HCT116 (cell line): Measurements from ENCODE around the gene SLC24A5. TPM values are rescaled to one million over a fixed set of nuclear protein-coding genes. Genes with fewer than 3 reads are reported as not detected.

Experiments
- ATAC-seq: fragments of 200-7000 bp; cut with Tn5 transposase; 2 replicates; pipeline ENCODE4 v1.9.1; 2020; ENCODE audit warnings: mild to moderate bottlenecking, moderate library complexity
- BruUV-seq: library from RNA; stranded (reverse); fragments of 400-500 nt; replicated peaks from 2 replicates; lab custom pipeline; 2021; lab: Mats Ljungman, UMichigan
- CTCF ChIA-PET: fragments of 300-600 bp; sonication (Branson Sonifier 250); formaldehyde crosslinking; loops from one replicate; lab custom pipeline; 2021; ENCODE audit warnings: antibody characterized with exemption; lab: Charles Lee
- POLR2A ChIA-PET: fragments of 300-600, 350-600 bp; sonication (Branson Sonifier 250); formaldehyde crosslinking; loops from one replicate; lab custom pipeline; 2021; ENCODE audit warnings: antibody characterized with exemption; lab: Charles Lee
- RAD21 ChIA-PET, 2 experiments: fragments of 300-600 bp; sonication (Branson Sonifier 250); formaldehyde crosslinking; loops; one replicate each; lab custom pipeline; 2023; ENCODE audit warnings: low total read pairs in 2 of 2; ENCODE audit not compliant: uncharacterized antibody in 2 of 2, unreplicated experiment in 2 of 2, low non-redundant PET in 1 of 2; lab: Charles Lee
- DNase-seq: peaks from one replicate; pipeline ENCODE4 v3.0.0-alpha.2; 2010; ENCODE audit warnings: low read depth, low spot score
- H2AFZ ChIP-seq: fragments of 200-600 bp; shearing (Covaris generic), sonication (generic); 2 replicates; pipeline ENCODE4 v1.6.1; 2017; ENCODE audit warnings: low read depth, mixed run types, mixed read lengths, antibody characterized with exemption, low read length; ENCODE audit not compliant: poor library complexity, severe bottlenecking
- H3K27ac ChIP-seq: 2 replicates; pipeline ENCODE4 v1.5.1; 2012; ENCODE audit warnings: low read depth, low read length
- H3K27me3 ChIP-seq: fragments of 200-600 bp; sonication (generic); 2 replicates; pipeline ENCODE4 v1.6.1; 2016; ENCODE audit warnings: mixed run types, low read length, mixed read lengths; ENCODE audit not compliant: insufficient read depth
- H3K36me3 ChIP-seq, 2 experiments: fragments of 200-500 bp in 1 of 2; fragments of 200-600 bp in 1 of 2; sonication (Bioruptor generic) in 1 of 2; sonication (generic) in 1 of 2; 2 replicates each; pipeline versions ENCODE4 v1.5.1 to v1.6.1; 2014 to 2016; ENCODE audit warnings: low read length in 2 of 2, inconsistent platforms in 1 of 2, mixed read lengths in 1 of 2, mixed run types in 1 of 2; ENCODE audit not compliant: insufficient read depth in 2 of 2, control insufficient read depth in 1 of 2
- H3K4me1 ChIP-seq, 2 experiments: fragments of 200-600 bp in 1 of 2; sonication (generic) in 1 of 2; 2 replicates each; pipeline versions ENCODE4 v1.5.1 to v1.6.1; 2012 to 2017; ENCODE audit warnings: low read length in 2 of 2, inconsistent platforms in 1 of 2, mild to moderate bottlenecking in 1 of 2, mixed read lengths in 1 of 2, mixed run types in 1 of 2, moderate library complexity in 1 of 2; ENCODE audit not compliant: insufficient read depth in 2 of 2, control insufficient read depth in 1 of 2
- H3K4me2 ChIP-seq: fragments of 200-600 bp; sonication (generic); 2 replicates; pipeline ENCODE4 v1.6.1; 2017; ENCODE audit warnings: mixed run types, low read length, mixed read lengths
- H3K4me3 ChIP-seq, 2 experiments: fragments of 200-600 bp in 1 of 2; sonication (generic) in 1 of 2; replicated peaks in 1 of 2; 2 replicates each; pipeline ENCODE4 v1.5.1; 2011 to 2016; ENCODE audit warnings: low read length in 2 of 2, control low read depth in 1 of 2, low read depth in 1 of 2, mild to moderate bottlenecking in 1 of 2, mixed read lengths in 1 of 2, mixed run types in 1 of 2
- H3K79me2 ChIP-seq: fragments of 200-600 bp; sonication (generic); 2 replicates; pipeline ENCODE4 v1.6.1; 2017; ENCODE audit warnings: mild to moderate bottlenecking, mixed run types, low read length, moderate library complexity, mixed read lengths; ENCODE audit not compliant: insufficient read depth
- H3K9ac ChIP-seq: fragments of 200-600 bp; sonication (generic); 2 replicates; pipeline ENCODE4 v1.6.1; 2016; ENCODE audit warnings: low read length, mixed read lengths
- H3K9me2 ChIP-seq: fragments of 200-600 bp; sonication (generic), shearing (Covaris generic); 2 replicates; pipeline ENCODE4 v1.6.1; 2017; ENCODE audit warnings: mixed run types, mild to moderate bottlenecking, moderate library complexity; ENCODE audit not compliant: insufficient read depth
- H3K9me3 ChIP-seq, 2 experiments: fragments of 200-500 bp in 1 of 2; fragments of 200-600 bp in 1 of 2; sonication (Bioruptor generic) in 1 of 2; sonication (generic) in 1 of 2; 2 replicates each; pipeline ENCODE4 v1.6.1; 2014 to 2017; ENCODE audit warnings: low read length in 2 of 2, mixed read lengths in 2 of 2, inconsistent platforms in 1 of 2, low read depth in 1 of 2, mild to moderate bottlenecking in 1 of 2, mixed run types in 1 of 2, moderate library complexity in 1 of 2; ENCODE audit not compliant: control insufficient read depth in 1 of 2, insufficient read depth in 1 of 2
- H4K20me1 ChIP-seq: fragments of 200-600 bp; sonication (generic), shearing (Covaris generic); 2 replicates; pipeline ENCODE4 v1.6.1; 2017; ENCODE audit warnings: mixed run types, mild to moderate bottlenecking, moderate library complexity; ENCODE audit not compliant: insufficient read depth
- EGR1 ChIP-seq: IDR thresholded peaks from 2 replicates; pipeline ENCODE4 v1.6.1; 2012; ENCODE audit warnings: low read depth
- ELF1 ChIP-seq: IDR thresholded peaks from 2 replicates; pipeline ENCODE4 v1.6.1; 2012; ENCODE audit warnings: low read depth, borderline replicate concordance
- FOSL1 ChIP-seq: IDR thresholded peaks from 2 replicates; pipeline ENCODE4 v1.6.1; 2012; ENCODE audit warnings: low read depth
- JUND ChIP-seq: IDR thresholded peaks from 2 replicates; pipeline ENCODE4 v1.6.1; 2012
- MAX ChIP-seq: IDR thresholded peaks from 2 replicates; pipeline ENCODE4 v1.6.1; 2012
- POLR2AphosphoS5 ChIP-seq: IDR thresholded peaks from 2 replicates; pipeline ENCODE4 v1.6.1; 2011; ENCODE audit warnings: mild to moderate bottlenecking, low read depth, low read length, moderate library complexity
- SIN3A ChIP-seq: IDR thresholded peaks from 2 replicates; pipeline ENCODE4 v1.6.1; 2012; ENCODE audit warnings: low read depth
- SP1 ChIP-seq: IDR thresholded peaks from 2 replicates; pipeline ENCODE4 v1.6.1; 2012; ENCODE audit warnings: low read depth
- SRF ChIP-seq: IDR thresholded peaks from 2 replicates; pipeline ENCODE4 v1.6.1; 2012; ENCODE audit warnings: low read depth
- ZFX ChIP-seq: fragments of 450-650 bp; IDR thresholded peaks from 2 replicates; pipeline ENCODE4 v1.6.1; 2017
- ZNF274 ChIP-seq: fragments of 200-500 bp; sonication (Bioruptor generic); IDR thresholded peaks from 2 replicates; pipeline ENCODE4 v1.6.1; 2014; ENCODE audit warnings: mild to moderate bottlenecking, low read depth, low read length, inconsistent platforms
- intact Hi-C: fragments of 100-400 bp; cut with micrococcal nuclease; formaldehyde crosslinking; loops from 2 replicates; pipeline ENCODE4 v1.10.0; 2022
- total RNA-seq: library from RNA; stranded (reverse); gene quantifications from one replicate; pipeline ENCODE4 v1.2.1, GENCODE V29; 2021; ENCODE audit not compliant: unreplicated experiment
- TF ChIP-seq, protein P1 (sequence below), 3 experiments: fragments of 200-600 bp in 1 of 3; sonication (generic) in 1 of 3; IDR thresholded peaks in 2 of 3; conservative IDR thresholded peaks in 1 of 3; 2 replicates each; pipeline ENCODE4 v1.5.1; 2012 to 2017; ENCODE audit warnings: low read depth in 2 of 3, low read length in 2 of 3, antibody characterized with exemption in 1 of 3, borderline replicate concordance in 1 of 3, control low read depth in 1 of 3, mild to moderate bottlenecking in 1 of 3, mixed read lengths in 1 of 3, mixed run types in 1 of 3, moderate library complexity in 1 of 3; ENCODE audit not compliant: insufficient read depth in 1 of 3
- TF ChIP-seq, protein P2 (sequence below): IDR thresholded peaks from 2 replicates; pipeline ENCODE4 v1.6.1; 2011; ENCODE audit warnings: mild to moderate bottlenecking, low read length, moderate library complexity; ENCODE audit not compliant: insufficient replicate concordance; ENCODE audit errors: extremely low read depth

The SLC24A5 gene
- total RNA-seq, 1 experiment from 2014 or later: not detected

GRCh38 chr15:48144889-48145288 lies 24.1 kb downstream of the SLC24A5 start (continued):
- TF ChIP-seq, protein P1, sequence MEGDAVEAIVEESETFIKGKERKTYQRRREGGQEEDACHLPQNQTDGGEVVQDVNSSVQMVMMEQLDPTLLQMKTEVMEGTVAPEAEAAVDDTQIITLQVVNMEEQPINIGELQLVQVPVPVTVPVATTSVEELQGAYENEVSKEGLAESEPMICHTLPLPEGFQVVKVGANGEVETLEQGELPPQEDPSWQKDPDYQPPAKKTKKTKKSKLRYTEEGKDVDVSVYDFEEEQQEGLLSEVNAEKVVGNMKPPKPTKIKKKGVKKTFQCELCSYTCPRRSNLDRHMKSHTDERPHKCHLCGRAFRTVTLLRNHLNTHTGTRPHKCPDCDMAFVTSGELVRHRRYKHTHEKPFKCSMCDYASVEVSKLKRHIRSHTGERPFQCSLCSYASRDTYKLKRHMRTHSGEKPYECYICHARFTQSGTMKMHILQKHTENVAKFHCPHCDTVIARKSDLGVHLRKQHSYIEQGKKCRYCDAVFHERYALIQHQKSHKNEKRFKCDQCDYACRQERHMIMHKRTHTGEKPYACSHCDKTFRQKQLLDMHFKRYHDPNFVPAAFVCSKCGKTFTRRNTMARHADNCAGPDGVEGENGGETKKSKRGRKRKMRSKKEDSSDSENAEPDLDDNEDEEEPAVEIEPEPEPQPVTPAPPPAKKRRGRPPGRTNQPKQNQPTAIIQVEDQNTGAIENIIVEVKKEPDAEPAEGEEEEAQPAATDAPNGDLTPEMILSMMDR (IDR thresholded peaks at IDR 0.05 in 2 of 3, conservative IDR thresholded peaks at IDR 0.05 in 1 of 3; ENCODE audit: borderline replicate concordance in 1 of 3, insufficient read depth in 1 of 3, low read depth in 2 of 3, low read length in 2 of 3): no peak
- no peak for TF ChIP-seq ZNF274
- TF ChIP-seq POLR2AphosphoS5: no peak
- TF ChIP-seq SIN3A: no peak
- TF ChIP-seq, protein P2, sequence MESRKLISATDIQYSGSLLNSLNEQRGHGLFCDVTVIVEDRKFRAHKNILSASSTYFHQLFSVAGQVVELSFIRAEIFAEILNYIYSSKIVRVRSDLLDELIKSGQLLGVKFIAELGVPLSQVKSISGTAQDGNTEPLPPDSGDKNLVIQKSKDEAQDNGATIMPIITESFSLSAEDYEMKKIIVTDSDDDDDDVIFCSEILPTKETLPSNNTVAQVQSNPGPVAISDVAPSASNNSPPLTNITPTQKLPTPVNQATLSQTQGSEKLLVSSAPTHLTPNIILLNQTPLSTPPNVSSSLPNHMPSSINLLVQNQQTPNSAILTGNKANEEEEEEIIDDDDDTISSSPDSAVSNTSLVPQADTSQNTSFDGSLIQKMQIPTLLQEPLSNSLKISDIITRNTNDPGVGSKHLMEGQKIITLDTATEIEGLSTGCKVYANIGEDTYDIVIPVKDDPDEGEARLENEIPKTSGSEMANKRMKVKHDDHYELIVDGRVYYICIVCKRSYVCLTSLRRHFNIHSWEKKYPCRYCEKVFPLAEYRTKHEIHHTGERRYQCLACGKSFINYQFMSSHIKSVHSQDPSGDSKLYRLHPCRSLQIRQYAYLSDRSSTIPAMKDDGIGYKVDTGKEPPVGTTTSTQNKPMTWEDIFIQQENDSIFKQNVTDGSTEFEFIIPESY: no peak

- H3K27me3 ChIP-seq: peaks cover 4% of the 10 kb centered on the region; the same call in 1 of the 2 replicates
- H3K4me3 ChIP-seq: no peak overlapping the region
- no peak for DNase-seq
- H3K79me2 ChIP-seq: no peaks in the 10 kb centered on the region
- no peak overlapping the region for H3K9ac ChIP-seq
- H3K4me2 ChIP-seq: no peak overlapping the region
- ChIA-PET RAD21 (no interaction called here), POLR2A (no interaction called here), CTCF (no interaction called here)
- no peaks in the 10 kb centered on the region for H3K9me3 ChIP-seq
- H3K36me3 ChIP-seq: no peaks in the 10 kb centered on the region
- H3K9me2 ChIP-seq: no peaks in the 10 kb centered on the region
- ATAC-seq: no peak
- no peak overlapping the region for H3K27ac ChIP-seq
- TF ChIP-seq, protein P1 (IDR thresholded peaks at IDR 0.05 in 2 of 3, conservative IDR thresholded peaks at IDR 0.05 in 1 of 3; ENCODE audit: borderline replicate concordance in 1 of 3, insufficient read depth in 1 of 3, low read depth in 2 of 3, low read length in 2 of 3): no peak
- TF ChIP-seq ZFX (no peak), ELF1 (no peak), ZNF274 (no peak), EGR1 (no peak), JUND (no peak), POLR2AphosphoS5 (no peak), MAX (no peak), SP1 (no peak), FOSL1 (no peak), SRF (no peak)
- TF ChIP-seq, protein P2: no peak
- H2AFZ ChIP-seq: no peak overlapping the region
- no peaks in the 10 kb centered on the region for H4K20me1 ChIP-seq
- no peaks in the 10 kb centered on the region for H3K4me1 ChIP-seq
- no TSS peak for BruUV-seq
- intact Hi-C loops: no loop called here
These were observed 25.1 kb downstream of the SLC24A5 start for GRCh38 chr15:48145923-48146322.
